NCI-H226 (cell line): ENCODE data around the gene STAP2.
"Not testable (repeated sequence)": the region's sequence is repeated elsewhere in the genome, so short reads cannot be mapped to it uniquely, and the experiment has no call there.

Experiments
- DNase-seq: peaks from one replicate; pipeline ENCODE4 v3.0.0-alpha.2; 2015

STAP2 gene

DNA sequence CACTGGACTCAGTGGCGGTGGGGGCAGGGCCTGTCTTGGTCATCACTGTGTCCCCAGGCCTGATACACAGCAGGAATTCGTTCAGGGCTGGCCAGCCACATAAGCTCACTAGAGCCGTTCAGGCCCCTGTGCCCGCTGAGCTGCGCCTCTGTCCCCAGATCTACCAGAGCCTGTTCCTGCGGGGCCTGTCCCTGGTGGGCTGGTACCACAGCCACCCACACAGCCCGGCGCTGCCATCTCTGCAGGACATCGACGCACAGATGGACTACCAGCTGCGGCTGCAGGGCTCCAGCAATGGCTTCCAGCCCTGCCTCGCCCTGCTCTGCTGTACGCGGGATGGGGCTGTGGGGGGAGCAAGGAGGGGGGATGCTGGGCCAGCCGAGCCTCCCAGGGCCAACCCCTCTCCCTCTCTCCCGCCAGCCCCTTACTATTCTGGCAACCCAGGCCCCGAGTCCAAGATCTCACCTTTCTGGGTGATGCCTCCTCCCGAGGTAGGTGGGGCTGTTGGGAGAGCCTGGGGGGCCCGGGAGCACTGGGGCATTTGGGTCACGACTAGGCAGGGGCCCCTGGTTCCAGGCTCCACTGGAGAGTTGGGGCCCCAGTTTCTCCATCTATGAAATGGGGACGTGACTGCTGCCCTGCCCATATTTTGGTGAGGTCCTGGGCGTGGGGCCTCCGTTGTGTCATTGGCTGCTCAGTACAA, 18.6 kb upstream of the STAP2 start:
- DNase-seq = no peak

DNA sequence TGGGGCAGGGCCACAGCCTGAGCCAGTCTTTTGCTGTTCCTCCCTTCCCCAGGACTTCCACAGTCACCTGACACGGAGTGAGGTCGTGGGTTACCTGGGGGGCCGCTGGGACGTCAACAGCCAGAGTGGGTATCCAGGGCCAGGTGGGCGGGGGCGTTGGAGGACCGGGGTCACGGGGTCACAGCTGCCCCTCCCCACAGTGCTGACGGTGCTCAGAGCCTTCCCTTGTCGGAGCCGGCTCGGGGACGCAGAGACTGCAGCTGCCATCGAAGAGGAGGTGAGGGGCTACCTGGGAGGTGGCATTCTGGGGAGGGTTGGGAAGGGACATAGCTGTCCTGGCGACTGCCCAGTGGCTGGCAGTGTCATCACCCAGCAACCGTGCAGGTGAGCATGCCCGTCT, 16.3 kb upstream of the STAP2 start:
- DNase-seq = no peak

DNA sequence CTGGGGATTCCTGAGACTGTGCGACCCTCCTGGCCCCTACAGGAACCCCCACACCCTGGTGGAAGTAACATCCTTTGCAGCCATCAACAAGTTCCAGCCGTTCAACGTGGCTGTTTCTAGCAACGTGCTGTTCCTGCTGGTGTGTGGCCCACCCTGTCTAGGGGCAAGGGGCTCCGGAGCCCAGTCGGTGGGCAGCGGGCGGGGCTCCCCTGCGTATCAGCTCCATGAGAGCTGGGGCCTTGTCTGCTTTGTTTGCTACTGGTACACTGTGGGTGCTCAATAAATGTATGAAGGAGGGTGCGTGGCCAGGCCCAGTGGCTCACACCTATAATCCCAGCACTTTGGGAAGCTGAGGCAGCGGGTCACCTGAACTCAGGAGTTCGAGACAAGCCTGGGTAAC, 15.7 kb upstream of the STAP2 start:
- no peak for DNase-seq

DNA sequence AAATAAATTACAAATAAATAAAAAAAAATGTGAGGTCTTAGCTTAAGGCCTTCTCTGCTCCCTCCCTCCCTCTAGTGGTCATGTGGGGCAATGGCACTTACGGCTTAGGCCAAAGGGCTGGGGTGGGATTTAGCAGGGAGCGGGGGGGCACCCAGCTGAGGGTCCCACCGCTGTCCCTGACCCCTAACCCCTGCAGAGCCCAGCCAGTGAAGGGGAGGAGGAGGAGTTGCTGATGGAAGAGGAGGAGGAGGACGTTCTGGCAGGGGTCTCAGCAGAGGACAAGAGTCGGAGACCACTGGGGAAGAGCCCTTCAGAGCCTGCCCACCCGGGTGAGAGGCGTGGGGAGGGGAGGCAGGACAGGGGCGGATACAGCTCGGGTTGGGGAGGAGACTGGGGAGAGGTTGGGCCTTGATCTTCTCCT, 14.1 kb upstream of the STAP2 start:
- no peak for DNase-seq

DNA sequence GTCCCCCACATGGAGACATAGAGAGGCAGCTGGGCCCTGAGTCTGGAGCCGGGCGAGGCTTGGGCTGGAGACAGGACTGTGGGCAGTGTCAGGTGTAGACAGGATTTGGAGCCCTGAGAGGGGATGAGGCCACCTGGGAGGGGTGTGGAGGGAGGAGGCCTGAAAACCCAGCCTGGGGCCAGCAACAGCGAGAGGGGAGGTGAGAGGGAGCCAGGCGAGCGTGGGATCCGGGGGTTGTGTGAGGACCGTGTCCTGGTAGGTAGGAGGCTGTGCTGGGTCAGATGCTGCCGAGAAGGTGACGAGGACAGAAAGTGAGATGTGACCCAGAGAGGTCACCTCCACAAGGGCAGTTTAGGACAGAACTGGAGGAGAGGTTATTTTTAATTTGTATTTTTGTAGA, 12.1 kb upstream of the STAP2 start:
- DNase-seq = no peak

DNA sequence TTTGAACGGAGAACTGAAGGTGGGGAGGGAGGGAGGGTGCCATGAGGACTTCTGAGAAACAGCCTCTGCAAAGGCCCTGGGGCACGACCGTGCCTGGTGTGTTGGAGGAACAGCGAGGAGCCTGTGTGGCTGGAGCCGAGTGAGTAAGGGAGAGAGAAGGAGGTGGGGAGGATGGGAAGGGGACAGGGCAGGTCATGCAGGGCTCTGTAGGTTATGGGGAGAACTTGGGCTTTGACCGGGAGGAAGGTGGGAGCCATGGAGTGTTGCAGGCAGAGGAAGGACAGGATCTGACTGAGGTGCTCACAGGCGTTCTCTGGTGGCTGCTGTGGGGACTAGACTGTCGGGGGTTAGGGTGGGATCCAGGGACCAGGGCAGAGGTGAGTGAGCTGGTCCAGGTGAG, 11.5 kb upstream of the STAP2 start:
- DNase-seq = no peak

DNA sequence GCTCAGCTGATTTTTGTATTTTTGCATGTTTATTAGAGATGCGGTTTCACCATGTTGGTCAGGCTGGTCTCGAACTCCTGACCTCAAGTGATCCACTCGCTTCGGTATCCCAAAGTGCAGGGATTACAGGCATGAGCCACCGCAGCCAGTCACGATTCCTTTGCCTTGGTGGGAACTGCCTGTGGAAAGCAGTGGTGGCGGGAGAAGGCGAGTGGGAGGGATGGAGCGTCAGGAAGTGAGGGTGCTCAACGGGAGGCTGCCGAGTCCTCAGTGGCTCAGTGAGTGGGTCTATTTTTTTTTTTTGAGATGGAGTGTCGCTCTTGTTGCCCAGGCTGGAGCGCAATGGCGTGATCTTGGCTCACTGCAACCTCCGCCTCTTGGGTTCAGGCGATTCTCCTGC, 10.6 kb upstream of the STAP2 start:
- DNase-seq = not testable (repeated sequence)

DNA sequence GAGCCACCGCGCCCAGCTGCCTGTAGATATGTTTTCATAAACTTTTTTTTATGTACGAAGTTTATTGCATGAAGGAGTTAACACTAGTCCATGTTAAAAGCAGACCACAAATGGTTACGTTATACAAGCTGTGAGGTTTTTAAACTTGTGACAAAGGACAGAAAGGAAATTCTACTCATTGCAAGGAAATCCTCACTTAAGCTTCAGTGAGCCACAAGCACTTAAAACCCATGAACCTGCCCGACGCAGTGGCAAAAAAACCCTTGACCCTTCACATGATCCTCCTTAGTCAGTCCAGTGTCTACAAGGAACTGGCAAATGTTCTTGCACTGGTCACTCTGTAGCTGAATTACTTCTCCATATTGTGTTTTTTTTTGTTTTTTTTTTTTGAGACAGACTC, 8.9 kb upstream of the STAP2 start:
- no peak for DNase-seq

DNA sequence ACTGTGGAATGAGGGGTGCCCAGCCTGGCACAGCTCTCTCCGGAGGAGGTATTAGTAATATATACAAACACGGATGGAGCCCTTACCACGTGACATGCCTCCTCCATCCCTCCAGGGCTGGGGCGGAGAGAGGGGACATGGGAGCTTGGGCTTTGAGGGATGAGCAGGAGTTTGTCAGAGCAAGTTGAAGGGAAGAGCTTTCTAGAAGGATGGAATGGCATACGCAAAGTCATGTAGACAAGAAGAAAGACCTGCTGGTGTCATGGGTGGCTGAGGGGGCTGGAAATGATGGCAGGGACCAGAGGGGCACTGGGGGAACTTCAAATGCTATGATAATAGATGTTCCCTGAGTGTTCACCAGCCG, 7.4 kb upstream of the STAP2 start:
- no peak for DNase-seq

DNA sequence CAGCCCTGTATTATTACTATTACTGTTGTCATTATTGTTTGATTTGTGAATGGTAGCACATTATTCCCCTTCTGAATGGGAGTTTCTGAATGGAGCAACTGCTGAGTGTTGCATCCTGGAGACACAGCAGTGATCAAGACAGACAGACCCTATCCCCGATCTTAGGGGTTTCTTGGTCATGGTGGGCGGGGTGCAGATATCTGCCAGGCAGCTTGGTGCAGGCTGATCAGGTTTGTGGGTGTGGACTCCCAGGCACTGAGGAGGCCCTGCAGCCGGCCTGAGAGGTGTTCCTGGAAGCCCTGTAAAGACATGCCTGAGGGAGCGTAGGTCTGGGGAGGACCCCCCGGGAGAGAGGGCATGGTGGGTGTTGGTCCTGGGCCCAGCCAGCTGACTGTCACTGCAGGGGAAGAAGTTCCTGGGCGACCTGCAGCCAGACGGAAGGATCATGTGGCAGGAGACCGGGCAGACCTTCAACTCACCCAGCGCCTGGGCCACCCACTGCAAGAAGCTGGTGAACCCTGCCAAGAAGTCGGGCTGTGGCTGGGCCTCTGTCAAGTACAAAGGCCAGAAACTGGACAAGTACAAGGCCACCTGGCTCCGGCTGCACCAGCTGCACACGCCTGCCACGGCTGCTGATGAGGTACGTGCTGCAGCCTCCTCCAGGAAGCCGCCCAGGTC, 6.9 kb upstream of the STAP2 start:
- no peak for DNase-seq

DNA sequence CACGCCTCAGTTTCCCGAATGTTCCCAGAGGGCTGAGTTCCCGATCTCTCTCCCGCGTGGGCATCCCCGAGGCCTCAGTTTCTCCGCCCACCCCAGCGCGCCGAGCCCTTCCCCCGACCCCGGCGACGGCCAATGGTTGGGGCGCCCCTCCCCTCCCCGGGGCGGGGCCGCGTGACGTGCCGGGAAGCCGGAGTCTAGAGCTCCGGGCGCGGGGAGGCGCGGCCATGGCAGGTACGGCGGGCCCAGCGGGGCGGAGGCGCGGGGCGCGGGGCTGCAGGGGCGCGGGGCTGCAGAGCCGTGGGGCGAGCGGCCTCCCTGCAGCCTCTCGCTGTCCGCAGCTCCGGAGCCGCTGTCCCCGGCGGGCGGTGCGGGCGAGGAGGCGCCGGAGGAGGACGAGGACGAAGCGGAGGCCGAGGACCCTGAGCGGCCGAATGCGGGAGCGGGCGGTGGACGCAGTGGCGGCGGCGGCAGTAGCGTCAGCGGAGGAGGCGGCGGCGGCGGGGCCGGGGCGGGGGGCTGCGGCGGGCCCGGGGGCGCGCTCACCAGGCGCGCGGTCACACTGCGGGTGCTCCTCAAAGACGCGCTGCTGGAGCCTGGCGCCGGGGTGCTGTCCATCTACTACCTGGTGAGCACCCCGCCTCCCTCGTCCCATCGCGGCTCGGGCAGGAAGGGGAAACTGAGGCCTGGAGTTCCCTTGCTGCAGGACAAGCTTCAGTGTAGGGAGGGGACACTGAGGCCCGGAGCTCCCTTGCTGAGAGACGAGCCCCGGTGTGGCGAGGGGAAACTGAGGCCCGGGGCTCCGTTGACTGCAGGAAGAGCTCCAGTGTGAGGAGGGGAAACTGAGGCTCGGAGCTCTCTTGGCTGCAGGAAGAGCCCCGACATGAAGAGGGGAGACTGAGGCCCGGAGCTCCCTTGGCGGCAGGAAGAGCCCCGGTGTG, 5.0 kb upstream of the STAP2 start, which contains the start of gene MPND:
Gene MPND, plus strand, starts transcription at position 193 of the 938 bp plus-strand sequence. Its CDS starts 32 bp downstream, at position 225.
- peak; percentile 85 for DNase-seq

DNA sequence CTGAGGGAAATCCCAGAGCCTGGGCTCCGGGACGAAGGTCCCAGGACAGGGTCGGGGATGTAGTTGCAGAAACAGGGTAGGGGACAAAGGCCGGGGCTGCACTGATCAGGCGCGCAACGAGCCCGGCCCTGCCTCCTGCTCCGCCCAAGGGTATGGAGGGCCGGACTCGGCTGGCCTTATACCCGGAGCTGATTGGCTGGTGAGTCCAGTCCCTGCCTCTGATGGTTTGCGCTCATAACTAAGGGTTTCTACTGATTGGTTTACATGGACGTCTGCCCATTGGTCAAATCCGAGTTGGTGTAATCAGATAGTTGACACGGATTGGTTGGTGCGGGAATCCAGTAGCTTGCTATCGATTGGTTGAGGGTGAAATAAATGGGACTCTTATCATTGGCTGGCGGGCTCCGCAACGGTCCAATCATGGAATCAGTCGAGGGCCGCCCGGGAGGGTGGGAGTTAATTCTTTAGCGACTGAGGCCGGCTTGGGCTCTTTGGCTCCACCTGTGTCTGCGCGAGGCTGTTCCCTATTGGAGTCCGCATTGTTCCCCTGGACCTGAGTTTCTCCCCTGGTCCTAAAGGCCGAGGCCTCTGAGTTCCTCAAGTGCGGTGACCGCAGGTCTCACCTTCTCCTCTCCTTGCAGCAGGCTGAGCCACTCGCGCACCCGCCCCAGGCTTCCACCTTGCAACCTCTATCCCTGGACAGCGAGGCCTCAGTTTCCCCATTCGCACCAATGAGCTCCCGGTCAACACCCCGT, 4.2 kb upstream of the STAP2 start:
- peak; percentile 100 for DNase-seq

DNA sequence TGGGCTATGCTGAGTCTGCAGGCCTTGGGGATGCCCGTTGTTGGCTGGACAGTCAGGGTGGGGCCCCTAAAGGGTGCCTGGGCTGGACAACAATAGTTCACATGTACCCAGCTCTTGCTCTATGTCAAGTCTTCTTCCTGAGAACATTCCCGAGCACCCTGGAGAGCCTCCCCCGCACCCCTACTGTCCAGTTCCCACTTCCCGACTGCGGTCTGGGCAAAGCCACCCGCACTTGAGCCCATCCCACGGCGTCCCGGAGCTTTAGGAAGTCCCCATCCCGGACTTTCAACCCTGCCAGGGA, 3.6 kb upstream of the STAP2 start:
- no peak for DNase-seq

DNA sequence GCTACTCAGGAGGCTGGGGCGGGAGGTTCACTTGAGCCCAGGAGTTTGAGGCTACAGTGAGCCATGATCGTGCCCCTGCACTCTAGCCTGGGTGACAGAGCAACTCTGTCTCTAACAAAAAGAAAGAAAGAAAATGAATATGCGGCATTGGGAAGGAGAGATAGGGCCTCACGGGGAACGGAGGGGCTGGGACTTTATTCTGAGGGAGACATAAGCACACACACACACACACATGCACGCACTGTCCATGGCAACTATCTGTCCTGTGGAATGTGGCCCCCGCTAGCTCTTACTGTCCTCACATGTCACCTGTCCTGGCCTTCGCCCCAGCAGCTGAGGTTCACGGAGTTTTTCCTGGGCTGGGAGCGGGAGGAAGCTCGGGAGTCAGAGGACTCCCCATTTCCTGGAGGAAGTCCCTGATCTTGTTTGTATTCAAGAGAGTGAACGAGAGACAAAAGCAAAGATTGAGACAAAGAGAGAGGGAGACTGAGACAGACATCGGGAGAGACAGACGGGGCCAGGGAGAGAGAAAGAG, 654 bp downstream of the STAP2 start:
- no peak for DNase-seq

DNA sequence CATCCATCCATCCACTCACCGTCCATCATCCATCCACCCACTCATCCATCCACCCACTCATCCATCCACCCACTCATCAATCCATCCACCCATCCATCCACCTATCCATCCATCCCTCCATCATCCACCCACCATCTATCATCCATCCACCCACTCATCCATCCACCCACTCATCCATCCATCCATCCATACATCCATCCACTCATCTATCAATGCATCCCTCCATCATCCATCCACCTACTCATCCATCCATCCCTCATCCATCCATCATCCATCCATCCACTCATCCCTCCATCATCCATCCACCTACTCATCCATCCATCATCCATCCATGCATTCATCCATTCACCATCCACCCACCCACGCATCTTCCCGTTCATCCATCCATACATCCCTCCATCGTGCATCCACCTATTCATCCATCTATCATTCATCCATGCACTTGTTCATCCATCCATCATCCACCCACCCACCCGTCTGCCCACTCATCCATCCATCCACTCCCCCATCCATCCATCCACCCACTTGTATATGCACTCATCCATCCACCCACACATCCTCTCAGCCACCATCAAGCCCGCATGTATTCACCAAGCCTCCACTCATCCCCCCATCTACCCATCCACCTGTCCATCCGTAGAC, 3.6 kb downstream of the STAP2 start:
- DNase-seq = no peak

DNA sequence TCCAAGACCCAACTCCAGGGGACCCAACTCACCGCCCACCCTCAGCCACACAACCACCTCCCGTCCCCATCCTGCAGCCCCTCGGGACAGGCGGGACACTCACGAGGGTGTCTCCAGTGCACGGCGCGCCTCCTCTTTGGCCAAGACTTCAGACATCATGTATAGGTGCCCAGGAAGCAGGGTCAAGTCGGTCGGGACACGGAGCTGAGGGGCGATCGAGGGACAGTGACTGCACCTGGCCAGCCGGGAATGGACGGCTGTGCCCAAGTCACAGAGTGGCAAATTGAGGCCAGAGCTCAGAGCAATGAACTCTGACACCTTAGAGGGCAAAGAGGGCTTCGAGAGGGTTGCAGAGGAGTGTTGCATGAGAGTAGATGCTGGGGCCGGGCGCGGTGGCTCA, 8.8 kb downstream of the STAP2 start:
- no peak for DNase-seq

DNA sequence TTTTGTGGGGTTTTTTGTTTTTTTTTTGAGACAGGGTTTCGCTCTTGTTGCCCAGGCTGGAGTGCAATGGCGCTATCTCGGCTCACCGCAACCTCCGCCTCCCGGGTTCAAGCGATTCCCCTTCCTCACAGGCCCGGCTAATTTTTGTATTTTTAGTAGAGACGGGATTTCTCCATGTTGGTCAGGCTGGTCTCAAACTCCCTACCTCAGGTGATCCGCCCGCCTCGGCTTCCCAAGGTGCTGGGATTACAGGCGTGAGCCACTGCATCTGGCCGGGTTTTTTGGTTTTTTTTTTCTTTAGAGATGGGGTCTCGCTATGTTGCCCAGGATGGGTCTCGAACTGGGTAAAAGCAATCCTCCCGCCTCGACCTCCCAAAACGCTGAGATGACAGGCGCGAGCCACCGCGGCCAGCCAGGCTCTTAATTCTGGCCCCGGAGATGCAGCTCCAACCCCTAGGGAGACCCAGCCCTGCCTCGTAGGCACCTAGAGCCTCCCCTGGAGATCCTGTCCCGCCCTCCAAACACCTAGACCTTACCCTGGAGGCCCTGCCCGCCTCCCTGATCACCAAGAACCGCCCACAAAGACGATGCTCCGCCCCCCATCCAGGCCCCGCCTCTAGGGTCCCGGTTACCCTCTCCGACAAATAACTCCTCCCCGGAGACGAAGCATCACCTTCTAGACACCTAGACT, 9.5 kb downstream of the STAP2 start:
- DNase-seq = not testable (repeated sequence)

DNA sequence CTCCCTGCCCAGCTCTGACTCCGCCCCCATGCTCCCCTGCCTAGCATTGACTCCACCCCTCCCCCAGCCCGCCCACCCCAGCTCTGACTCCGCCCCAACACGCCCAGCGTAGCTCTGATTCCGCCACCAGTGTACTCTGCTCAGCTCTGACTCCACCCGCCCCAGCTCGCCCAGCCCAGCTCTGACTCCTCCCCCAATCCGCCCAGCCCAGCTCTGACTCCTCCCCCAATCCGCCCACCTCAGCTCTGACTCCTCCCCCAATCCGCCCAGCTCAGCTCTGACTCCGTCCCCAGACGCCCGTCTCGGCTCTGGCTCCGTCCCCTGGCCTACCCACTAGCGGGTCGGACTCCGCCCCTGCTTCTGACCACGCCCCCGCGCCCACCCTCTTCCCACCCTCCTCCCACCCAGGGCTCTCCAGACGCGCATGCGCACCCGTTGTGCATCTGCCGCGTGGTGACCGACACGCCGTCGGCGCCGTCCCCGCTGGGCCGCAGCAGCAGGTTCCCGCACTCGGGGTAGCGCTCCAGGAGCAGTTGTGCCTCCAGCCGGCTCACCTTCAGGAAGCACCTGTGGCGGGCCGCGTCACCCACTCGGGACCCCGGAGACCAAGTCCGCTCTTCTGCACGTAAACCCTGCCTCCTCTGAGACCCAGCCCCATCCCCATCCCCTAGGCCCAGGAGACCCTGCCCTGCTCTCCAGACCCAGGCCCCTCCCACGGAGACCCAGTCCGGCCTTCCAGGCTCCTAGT, 10.2 kb downstream of the STAP2 start:
- DNase-seq = peak; percentile 79

DNA sequence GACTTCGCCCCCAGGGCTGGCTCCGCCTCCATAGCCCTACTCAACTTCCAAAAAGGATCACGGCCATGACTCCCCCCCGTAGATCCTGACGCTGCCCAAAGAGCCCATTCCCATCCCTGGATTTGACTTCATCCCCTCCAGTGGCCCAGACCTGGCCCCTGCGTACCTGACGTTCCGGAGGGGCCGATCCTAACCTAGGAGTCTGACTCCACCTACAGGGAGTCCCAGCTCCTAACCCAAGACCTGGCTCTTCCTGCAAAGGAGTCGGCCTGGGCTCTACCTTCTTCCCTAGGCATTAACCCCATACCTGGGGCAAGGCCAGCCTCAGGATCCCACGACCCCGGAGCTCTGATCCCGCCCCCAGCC, 10.8 kb downstream of the STAP2 start:
- DNase-seq = no peak

DNA sequence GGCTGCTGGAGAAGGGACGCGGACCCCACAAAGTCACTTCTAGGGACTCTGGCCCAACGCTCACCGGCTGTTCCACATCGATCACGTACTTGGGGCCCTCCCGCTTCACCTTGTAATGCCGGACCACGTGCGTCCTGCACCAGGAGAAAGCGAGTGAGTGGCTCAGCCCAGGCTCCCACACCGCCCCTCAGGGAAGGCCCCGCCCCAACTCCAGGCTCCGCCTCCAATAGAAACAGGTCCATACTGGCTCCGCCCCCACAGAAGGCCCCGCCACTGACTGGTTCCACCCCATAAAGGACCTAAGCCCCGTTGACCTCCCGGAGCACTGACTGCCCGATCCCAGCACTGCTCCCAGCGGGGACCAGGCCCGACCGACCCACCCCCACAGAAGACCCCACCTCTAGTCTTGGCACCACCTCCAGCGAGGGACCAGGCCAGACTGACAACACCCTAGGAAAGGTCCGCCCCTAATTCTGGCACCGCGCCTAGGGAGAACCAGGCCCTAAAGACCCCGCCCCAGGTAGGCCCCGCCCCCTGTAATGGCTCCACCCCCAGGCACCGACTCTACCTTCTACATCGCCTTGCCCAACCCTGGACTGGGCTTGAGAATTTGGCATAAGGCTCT, 11.3 kb downstream of the STAP2 start:
- DNase-seq = peak; percentile 58
